Measurements from ENCODE around the gene TIGD6. TPM values are rescaled to one million over a fixed set of nuclear protein-coding genes. Genes with fewer than 3 reads are reported as not detected.
"Not testable (repeated sequence)": the region's sequence is repeated elsewhere in the genome, so short reads cannot be mapped to it uniquely, and the experiment has no call there.

Gene TIGD6
- total and polyA plus RNA-seq, 2 of the 4 experiments (the other 2 are of a cell fraction), result 5.8 to 6.6 TPM

- H3K27ac ChIP-seq (ENCODE audit: insufficient read depth, low read length); H2BK20ac ChIP-seq (ENCODE audit: low read depth, low read length); H4K8ac ChIP-seq (ENCODE audit: low read depth in 2 of 2, low read length in 2 of 2); DNase-seq; H3K4me1 ChIP-seq (ENCODE audit: control insufficient read depth, insufficient read depth, low read length); POLR2A ChIA-PET (ENCODE audit: unreplicated experiment); H4K5ac ChIP-seq (ENCODE audit: low read depth, low read length); H3K4me3 ChIP-seq (ENCODE audit: insufficient read depth, low read depth, low read length); H3K4ac ChIP-seq (ENCODE audit: low read depth, low read length); intact Hi-C loops (cut with micrococcal nuclease); CTCF ChIA-PET; H3K9me3 ChIP-seq (ENCODE audit: control insufficient read depth, insufficient read depth, low read length); H3K9ac ChIP-seq (ENCODE audit: low read depth, low read length); H2AK5ac ChIP-seq (ENCODE audit: low read depth, low read length); H3K14ac ChIP-seq (replicated peaks; ENCODE audit: low read depth, low read length); H3K27me3 ChIP-seq (ENCODE audit: control insufficient read depth, insufficient read depth, low read length); H2BK15ac ChIP-seq (ENCODE audit: low read depth, low read length); ATAC-seq (ENCODE audit: low read depth); in situ Hi-C loops (cut with MboI; ENCODE audit: low sequenced_read_pairs); BruUV-seq (replicated peaks); H2BK5ac ChIP-seq (ENCODE audit: low read depth, low read length, poor library complexity, severe bottlenecking); H2AFZ ChIP-seq (replicated peaks; ENCODE audit: low read length, poor library complexity); H4K20me1 ChIP-seq (ENCODE audit: insufficient read depth, low read length); H3K18ac ChIP-seq (ENCODE audit: low read depth, low read length); H3K56ac ChIP-seq (ENCODE audit: extremely low read depth, insufficient read depth, low read length); H3K23ac ChIP-seq (ENCODE audit: low read depth, low read length); H2AK9ac ChIP-seq (replicated peaks; ENCODE audit: low read depth, low read length, poor library complexity); dilution Hi-C loops (cut with HindIII; ENCODE audit: low sequenced_read_pairs, unreplicated experiment); H4K91ac ChIP-seq (ENCODE audit: insufficient read depth, low read depth, low read length); H3K4me2 ChIP-seq (ENCODE audit: low read depth, low read length); H2BK120ac ChIP-seq (ENCODE audit: low read depth, low read length); H3K9me1 ChIP-seq (ENCODE audit: insufficient read depth, low read length): not testable (repeated sequence)
- peaks cover 20 to 45% of the 10 kb centered on the region in 2 experiments for H3K79me1 ChIP-seq (ENCODE audit: low read depth in 1 of 2, low read length in 2 of 2)
- no CpG with 5 or more reads among the region's 1 CpG for WGBS, 2 experiments (ENCODE audit: extremely low coverage in 2 of 2, insufficient read length in 1 of 2)
- peaks cover 46% of the 10 kb centered on the region for H3K36me3 ChIP-seq (ENCODE audit: control insufficient read depth, insufficient read depth, low read length)
Measured at GRCh38 chr5:150028047-150028446, 27.6 kb upstream of the TIGD6 start.
